GM18508 (cell line): ENCODE data around the gene FSTL3.
"Not testable (repeated sequence)": the region's sequence is repeated elsewhere in the genome, so short reads cannot be mapped to it uniquely, and the experiment has no call there.

Experiments
- ATAC-seq: cut with Tn5 transposase; IDR thresholded peaks from one replicate; pipeline ENCODE4 v1.9.1; 2021; ENCODE audit warnings: moderate number of reproducible peaks; ENCODE audit not compliant: insufficient read depth, unreplicated experiment

The FSTL3 gene

GRCh38 chr19:680287-681028, 4.3 kb downstream of the FSTL3 start:
- ATAC-seq = no peak

GRCh38 chr19:681029-682019, 5.1 kb downstream of the FSTL3 start:
- no peak for ATAC-seq

GRCh38 chr19:682678-683320, 6.6 kb downstream of the FSTL3 start:
- no peak for ATAC-seq

DNA sequence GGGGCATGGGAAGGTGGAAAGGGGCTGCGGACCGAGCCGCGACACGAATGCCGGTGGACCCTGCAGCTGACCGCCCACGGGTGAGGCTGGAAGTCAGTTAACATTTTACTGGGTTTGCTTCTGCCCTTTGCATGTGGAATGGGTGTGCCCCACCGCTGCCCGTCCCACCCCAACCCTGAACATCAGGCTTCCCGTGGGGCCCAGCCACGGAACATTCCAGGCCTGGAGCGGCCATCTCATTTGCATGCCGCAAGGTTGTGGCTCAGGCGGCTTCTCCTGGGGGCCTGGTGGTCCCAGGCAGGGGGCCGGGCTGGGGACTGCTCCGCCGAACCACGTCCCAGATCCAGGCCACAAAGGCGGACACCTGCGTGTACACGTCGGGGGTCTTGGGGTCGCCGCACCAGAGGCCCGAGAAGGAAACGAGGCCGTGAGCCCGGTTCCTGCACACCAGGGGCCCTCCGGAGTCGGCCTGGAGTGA, 9.3 kb downstream of the FSTL3 start:
- no peak for ATAC-seq

DNA sequence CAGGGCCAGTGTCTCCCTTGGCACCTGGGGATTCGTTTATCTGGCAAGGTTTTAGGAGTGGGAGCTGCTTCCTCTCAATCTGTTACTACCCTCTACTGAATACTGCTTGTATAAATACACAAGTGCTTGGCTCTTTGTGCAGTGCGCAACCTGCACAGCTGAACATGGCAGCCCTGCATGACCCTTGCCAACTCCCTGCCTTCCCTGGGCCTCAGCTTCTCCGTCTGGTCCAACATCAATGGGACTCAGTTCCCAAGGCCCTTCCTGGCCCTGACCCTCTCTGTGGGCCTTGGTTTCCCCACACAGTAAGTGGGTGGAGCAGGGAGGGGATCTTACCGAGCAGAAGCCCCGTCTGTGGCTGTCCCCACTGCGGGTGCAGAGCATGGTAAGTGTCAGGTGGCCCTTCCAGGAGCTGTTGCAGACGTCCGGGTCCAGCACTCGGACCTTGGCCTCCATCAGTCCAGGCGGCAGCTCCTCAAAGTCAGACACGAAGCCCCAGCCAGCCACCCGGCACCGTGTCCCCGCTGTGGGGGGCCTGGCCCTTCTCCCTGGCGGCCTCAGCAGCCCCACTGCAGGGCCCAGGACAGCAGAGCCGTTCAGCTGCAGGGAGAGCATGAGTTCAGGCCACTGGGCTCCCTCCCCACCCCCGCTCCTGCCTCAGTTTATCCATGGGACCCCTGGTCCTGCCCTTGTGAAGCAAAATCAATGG, 10.6 kb downstream of the FSTL3 start:
- no peak for ATAC-seq

DNA sequence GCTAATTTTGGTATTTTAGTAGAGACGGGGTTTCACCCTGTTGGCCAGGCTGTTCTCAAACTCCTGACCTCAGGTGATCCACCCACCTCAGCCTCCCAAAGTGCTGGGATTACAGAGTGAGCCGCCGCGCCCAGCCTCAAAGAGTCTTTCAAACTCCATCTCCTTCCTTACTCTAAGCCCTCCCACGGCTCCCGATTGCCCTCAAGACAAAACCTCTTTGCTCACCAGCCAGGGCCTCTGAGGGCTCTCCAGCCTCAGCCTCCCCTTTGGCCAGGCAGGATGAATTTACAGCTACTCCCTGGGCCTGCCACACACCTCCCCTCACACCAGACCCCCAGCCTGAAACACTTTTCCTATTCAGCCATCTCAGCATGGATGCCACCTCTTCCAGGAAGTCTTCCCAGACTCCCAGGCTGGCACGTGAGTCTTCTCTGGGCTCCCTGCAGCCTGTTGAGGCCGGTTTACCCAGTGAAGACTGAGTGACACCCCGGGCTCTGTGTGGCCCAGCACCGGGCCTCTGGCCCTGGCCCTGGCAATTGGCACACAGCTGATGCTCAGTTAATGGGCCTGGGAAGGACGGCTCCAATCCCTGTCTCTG, 11.5 kb downstream of the FSTL3 start:
- ATAC-seq = no peak

- no peak for ATAC-seq
Measured at GRCh38 chr19:688214-688613, 12.0 kb downstream of the FSTL3 start.

GRCh38 chr19:688992-689391, 12.8 kb downstream of the FSTL3 start:
- no peak for ATAC-seq

- no peak for ATAC-seq
Measured at GRCh38 chr19:690203-690602, 14.0 kb downstream of the FSTL3 start.

- no peak for ATAC-seq
Measured at GRCh38 chr19:694481-695351, 18.5 kb downstream of the FSTL3 start.

DNA sequence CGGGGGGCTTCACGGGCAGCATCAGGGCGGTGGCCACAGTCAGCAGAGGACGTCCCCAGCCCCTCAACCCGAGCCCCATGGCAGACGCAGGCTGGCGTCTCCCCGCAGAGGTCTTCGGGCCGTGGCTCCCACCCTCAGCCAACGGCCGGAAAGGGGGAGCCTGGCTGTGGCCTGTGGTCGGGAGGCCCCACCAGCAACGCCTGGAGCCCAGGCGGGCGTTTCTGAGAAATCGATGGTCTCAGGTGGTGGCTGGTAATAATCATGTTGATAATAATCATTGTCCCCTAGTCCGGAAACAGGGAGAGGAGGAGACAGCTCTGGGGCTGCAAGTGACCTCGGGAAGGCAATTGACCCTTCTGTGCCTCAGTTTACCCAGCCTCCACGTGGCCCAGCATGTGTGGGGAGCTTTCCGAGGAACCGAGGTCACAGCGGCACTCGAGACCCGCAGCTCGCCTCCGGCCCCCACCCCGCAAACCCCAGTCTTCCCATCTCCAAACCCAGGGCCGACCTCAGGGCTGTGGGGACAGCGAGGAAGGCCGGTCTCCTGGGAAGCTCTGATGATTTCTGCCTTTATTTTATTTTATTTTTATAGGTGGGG, 19.3 kb downstream of the FSTL3 start, which contains the start of gene PRSS57:
PRSS57 (minus strand) TSS at position 101 of the 598 bp plus-strand sequence; CDS start at position 79, 22 bp downstream.
- no peak for ATAC-seq

GRCh38 chr19:698529-698928, 22.3 kb downstream of the FSTL3 start:
- not testable (repeated sequence) for ATAC-seq

GRCh38 chr19:699885-700284, 23.7 kb downstream of the FSTL3 start:
- not testable (repeated sequence) for ATAC-seq

- not testable (repeated sequence) for ATAC-seq
Measured at GRCh38 chr19:702847-703246, 26.7 kb downstream of the FSTL3 start.

DNA sequence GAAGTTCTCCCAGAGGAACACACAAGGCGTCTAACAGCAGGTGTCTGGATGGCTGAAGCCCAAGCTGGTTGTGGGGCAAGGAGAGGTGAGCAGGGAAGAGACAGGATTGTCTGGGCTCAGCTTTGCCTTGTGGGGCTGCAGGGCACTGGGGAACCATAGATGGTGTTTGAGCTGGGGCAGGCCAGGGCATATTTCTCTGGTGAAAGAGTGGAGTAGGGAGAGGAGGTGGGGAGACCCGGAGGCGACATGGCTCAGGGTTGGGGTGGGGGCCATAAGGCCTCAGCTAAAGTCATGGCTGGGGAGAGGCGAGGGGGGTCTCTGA, 27.1 kb downstream of the FSTL3 start:
- ATAC-seq = no peak

DNA sequence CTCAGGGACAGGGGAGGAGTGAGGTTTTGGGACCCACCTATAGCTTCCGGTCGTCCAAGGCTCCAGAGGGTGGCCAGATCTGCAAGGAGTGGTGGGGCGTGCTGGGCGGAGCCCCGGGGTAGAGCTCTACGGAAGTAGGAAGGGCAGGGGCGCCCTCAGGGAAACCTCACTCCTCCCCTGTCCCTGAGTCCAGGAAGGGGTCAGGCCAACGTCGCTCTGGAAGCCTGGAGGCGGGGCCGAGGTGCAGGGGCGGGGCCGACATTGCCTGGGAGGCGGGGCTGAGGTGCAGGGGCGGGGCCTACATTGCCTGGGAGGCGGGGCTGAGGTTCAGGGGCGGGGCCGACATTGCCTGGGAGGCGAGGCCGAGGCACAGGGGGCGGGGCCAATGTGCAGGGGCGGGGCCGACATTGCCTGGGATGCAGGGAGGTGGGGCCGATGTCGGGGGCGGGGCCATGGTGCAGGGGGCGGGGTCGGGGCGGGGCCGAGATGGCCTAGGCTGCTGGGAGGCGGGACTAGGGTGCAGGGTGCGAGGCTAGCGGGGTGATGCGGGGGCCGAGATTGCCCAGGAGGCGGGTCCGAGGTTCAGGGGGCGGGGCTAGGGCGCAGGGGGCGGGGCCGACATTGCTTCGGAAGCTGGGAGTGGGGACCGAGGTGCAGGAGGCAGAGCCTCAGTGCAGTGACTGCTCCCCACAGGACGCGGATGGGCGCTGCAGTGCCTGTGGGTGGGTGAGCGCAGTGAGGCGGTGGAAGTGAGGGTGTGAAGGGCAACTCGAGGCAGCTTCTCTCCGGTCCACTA, 27.7 kb downstream of the FSTL3 start:
- no peak for ATAC-seq

GRCh38 chr19:704447-704741, 28.2 kb downstream of the FSTL3 start:
- no peak for ATAC-seq
